Body of pancreas (tissue), 4 donors: ENCODE results near the gene MARK4. TPM values are rescaled to one million over a fixed set of nuclear protein-coding genes. Genes with fewer than 3 reads are reported as not detected.

Source experiments
- ATAC-seq: fragments of 150-250 bp; one replicate; pipeline ENCODE4 v1.9.1; 2016
- DNase-seq, 4 donors: peaks; one replicate each; pipeline ENCODE4 v3.0.0-alpha.2; 2019
- H3K27ac ChIP-seq, 4 donors: fragments of 200-600 bp; sonication (generic); 1 replicate in 3 of 4; 2 replicates in 1 of 4; pipeline versions ENCODE4 v1.5.1 to v1.6.1; 2016 to 2019; ENCODE audit warnings: mild to moderate bottlenecking in 1 of 4, mixed read lengths in 1 of 4, moderate library complexity in 1 of 4
- H3K27me3 ChIP-seq, 2 donors: fragments of 200-600 bp; sonication (generic); one replicate each; pipeline ENCODE4 v1.6.0; 2016; ENCODE audit warnings: mild to moderate bottlenecking in 1 of 2
- H3K36me3 ChIP-seq, 2 donors: fragments of 200-600 bp; sonication (generic); replicated peaks in 1 of 2; 2 replicates each; pipeline ENCODE4 v1.5.1; 2016; ENCODE audit warnings: low read depth in 2 of 2; ENCODE audit not compliant: insufficient read depth in 1 of 2
- H3K4me1 ChIP-seq: fragments of 200-600 bp; sonication (generic); one replicate; pipeline ENCODE4 v1.6.0; 2016
- H3K4me3 ChIP-seq, 2 donors: fragments of 200-600 bp; sonication (generic); 1 replicate in 1 of 2; 2 replicates in 1 of 2; pipeline ENCODE4 v1.5.1; 2016 to 2019
- H3K9me3 ChIP-seq, 3 donors: fragments of 200-600 bp; sonication (generic); 1 replicate in 2 of 3; 2 replicates in 1 of 3; pipeline ENCODE4 v1.5.1; 2016
- CTCF ChIP-seq, 7 experiments: fragments of 450-650 bp in 4 of 7; fragments of 200-600 bp in 3 of 7; sonication (generic) in 3 of 7; IDR thresholded peaks; one replicate each; pipeline ENCODE4 v1.5.1; 2016 to 2019; ENCODE audit warnings: antibody characterized with exemption in 7 of 7
- POLR2A ChIP-seq, 3 donors: fragments of 450-650 bp; IDR thresholded peaks; one replicate each; pipeline ENCODE4 v1.6.1; 2016; ENCODE audit warnings: antibody characterized with exemption in 3 of 3, mild to moderate bottlenecking in 2 of 3
- WGBS, 2 donors: methylation state at CpG; one replicate each; pipeline ENCODE4 v1.1.5; 2017; 5-methylcytosine and 5-hydroxymethylcytosine counted together
- intact Hi-C: fragments of 100-400 bp; cut with DNase I; formaldehyde crosslinking; loops from one replicate; pipeline ENCODE4 v1.15.1; 2023
- total RNA-seq, 2 donors: library from RNA; depleted of rRNA; stranded (reverse); fragments of >200 nt; gene quantifications; one replicate each; pipeline ENCODE4 v1.1.0, GENCODE V29; 2016

Gene MARK4
- total RNA-seq, 2 donors from 2014 or later = 9.2 to 12.5 TPM

DNA sequence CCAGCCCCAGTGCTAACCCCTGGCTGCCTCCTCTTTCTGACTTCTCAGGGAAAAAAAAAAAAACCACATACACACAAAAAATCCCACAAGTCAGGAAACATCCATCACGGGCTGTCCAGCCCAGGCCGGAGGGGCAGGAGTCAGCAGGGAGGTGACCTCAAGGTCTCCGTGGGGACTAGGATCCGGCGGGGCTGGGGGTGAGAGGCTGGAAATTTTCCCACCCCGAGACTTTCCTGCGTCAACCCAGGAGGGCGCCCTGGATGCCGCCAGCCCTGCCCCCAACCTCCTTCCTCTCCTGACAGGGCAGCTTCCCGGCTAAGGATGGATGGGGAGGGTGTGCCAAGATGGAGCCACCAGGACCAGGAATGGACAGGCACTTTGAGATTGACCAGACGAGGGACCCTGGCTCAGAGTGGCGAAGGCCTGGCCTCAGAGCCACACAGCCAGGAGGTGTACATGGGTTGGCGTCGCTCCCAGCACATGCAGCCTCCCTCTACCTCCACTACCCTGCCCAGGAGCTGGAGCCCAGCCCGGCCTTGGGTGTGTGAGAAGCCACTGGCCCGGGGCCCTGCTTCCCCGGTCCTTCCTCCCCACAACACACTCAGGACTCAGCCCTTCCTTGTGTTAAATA, 39.2 kb upstream of the MARK4 start:
- H3K36me3 ChIP-seq = no peaks in the 10 kb centered on the region
- ATAC-seq = peak; percentile 82

DNA sequence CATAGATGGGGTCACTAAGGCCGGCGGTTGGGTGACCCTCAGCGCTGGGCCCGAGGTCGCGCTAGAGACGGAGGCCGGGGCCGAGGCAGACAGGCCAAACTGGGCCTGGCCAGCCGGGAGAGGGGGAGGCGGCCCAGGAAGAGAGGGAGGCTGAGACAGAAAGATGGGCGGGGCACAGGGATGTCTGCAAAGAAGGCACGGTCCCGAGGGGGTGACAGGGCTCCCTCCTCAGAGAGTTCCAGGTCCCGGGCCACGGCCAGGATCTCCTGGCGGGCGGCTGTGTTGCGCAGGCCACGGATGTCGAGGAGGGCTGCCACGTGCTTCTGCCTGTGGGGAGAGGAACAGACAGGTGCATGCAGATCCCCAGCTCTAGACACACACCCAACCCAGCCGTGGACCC, 38.0 kb upstream of the MARK4 start:
- WGBS, 2 donors = 76 to 78% methylated on average over 14 to 22 of the region's 23 CpGs
- Histone ChIP-seq H3K4me1 (peaks cover 38% of the 10 kb centered on the region), H3K9me3 (no peaks in the 10 kb centered on the region), H3K27me3 (peaks cover 0 to 5% of the 10 kb centered on the region in 2 donors), H3K4me3 (no peak overlapping the region), H3K36me3 (no peaks in the 10 kb centered on the region), H3K27ac (peak overlapping the region in 3 of 4 donors; percentile 62 to 72 (median 71))
- no peak for TF ChIP-seq POLR2A (IDR thresholded peaks at IDR 0.05)
- ATAC-seq (no peak), DNase-seq (no peak)
- intact Hi-C loops = no loop called here

More for the DNA sequence above, 39.2 kb upstream of the MARK4 start:
- peak; percentile 70 to 91 (median 82) for DNase-seq
- peak overlapping the region; percentile 26 to 72 (median 66) for H3K27ac ChIP-seq
- H3K4me3 ChIP-seq = no peak overlapping the region
- WGBS, 2 donors = 18 to 32% methylated on average over 8 to 17 of the region's 17 CpGs
- no peaks in the 10 kb centered on the region for H3K27me3 ChIP-seq
- no peaks in the 10 kb centered on the region for H3K9me3 ChIP-seq
- peaks cover 38% of the 10 kb centered on the region for H3K4me1 ChIP-seq
- intact Hi-C loops = no loop called here
- TF ChIP-seq CTCF (IDR thresholded peaks at IDR 0.05) (no peak), POLR2A (IDR thresholded peaks at IDR 0.05) (no peak)

GRCh38 chr19:45215391-45216191, 35.5 kb upstream of the MARK4 start:
- Histone ChIP-seq H3K36me3 (no peaks in the 10 kb centered on the region), H3K4me3 (no peak overlapping the region), H3K27ac (peak overlapping the region; percentile 57 to 71 (median 64)), H3K4me1 (peaks cover 38% of the 10 kb centered on the region), H3K27me3 (peaks cover 0 to 11% of the 10 kb centered on the region in 2 donors), H3K9me3 (no peaks in the 10 kb centered on the region)
- DNase-seq (peak; percentile 58 to 79 (median 72)), ATAC-seq (peak; percentile 49)
- 2 to 16% methylated on average over 17 to 32 of the region's 35 CpGs for WGBS, 2 donors
- no peak for TF ChIP-seq POLR2A (IDR thresholded peaks at IDR 0.05)
- TF ChIP-seq CTCF (IDR thresholded peaks at IDR 0.05) = peak in 1 of 7 experiments; percentile 13
- intact Hi-C loops = no loop called here

DNA sequence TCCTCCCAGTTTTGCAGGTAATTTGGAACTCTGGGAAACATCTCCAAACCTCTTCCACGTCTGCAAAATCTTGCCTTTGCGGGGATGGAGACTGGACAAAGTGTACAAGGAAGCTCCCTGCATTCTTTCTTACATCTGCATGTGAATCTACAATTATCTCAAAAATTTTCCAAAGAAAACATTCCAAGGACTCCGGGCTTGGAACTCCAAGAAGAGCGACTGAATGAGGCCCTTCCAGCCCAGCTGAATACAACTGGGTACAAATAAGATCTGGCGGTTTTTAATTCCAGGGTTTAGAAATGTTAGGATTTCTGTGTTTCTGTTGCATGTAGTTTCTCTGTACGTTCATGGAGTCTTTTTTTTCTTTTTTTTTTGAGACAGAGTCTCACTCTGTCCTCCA, 34.4 kb upstream of the MARK4 start:
- peaks cover 27% of the 10 kb centered on the region for H3K4me1 ChIP-seq
- no peaks in the 10 kb centered on the region for H3K9me3 ChIP-seq
- H3K36me3 ChIP-seq = no peaks in the 10 kb centered on the region
- intact Hi-C loops = no loop called here
- TF ChIP-seq POLR2A (IDR thresholded peaks at IDR 0.05) = no peak
- TF ChIP-seq CTCF (IDR thresholded peaks at IDR 0.05) = no peak
- ATAC-seq (no peak), DNase-seq (no peak)
- WGBS, 2 donors = 79 to 85% methylated on average over 6 of the region's 6 CpGs
- H3K27ac ChIP-seq = no peak overlapping the region
- H3K27me3 ChIP-seq = peaks cover 0 to 11% of the 10 kb centered on the region in 2 donors
- H3K4me3 ChIP-seq = no peak overlapping the region

GRCh38 chr19:45217193-45217956, 33.7 kb upstream of the MARK4 start:
- Histone ChIP-seq H3K27ac (no peak overlapping the region), H3K36me3 (no peaks in the 10 kb centered on the region), H3K27me3 (peaks cover 0 to 11% of the 10 kb centered on the region in 2 donors), H3K4me3 (no peak overlapping the region), H3K4me1 (peaks cover 20% of the 10 kb centered on the region), H3K9me3 (no peaks in the 10 kb centered on the region)
- intact Hi-C loops = no loop called here
- 38 to 45% methylated on average over 11 to 30 of the region's 46 CpGs for WGBS, 2 donors
- TF ChIP-seq POLR2A (IDR thresholded peaks at IDR 0.05) (no peak), CTCF (IDR thresholded peaks at IDR 0.05) (no peak)
- ATAC-seq (no peak), DNase-seq (no peak)
